NCI-H1436 (cell line): ENCODE data around the gene PTPRK.
"Not testable (repeated sequence)": the region's sequence is repeated elsewhere in the genome, so short reads cannot be mapped to it uniquely, and the experiment has no call there.

ENCODE experiments used
- DNase-seq: peaks from one replicate; lab custom pipeline; 2025; lab: John Stamatoyannopoulos, UW

The PTPRK gene

DNA sequence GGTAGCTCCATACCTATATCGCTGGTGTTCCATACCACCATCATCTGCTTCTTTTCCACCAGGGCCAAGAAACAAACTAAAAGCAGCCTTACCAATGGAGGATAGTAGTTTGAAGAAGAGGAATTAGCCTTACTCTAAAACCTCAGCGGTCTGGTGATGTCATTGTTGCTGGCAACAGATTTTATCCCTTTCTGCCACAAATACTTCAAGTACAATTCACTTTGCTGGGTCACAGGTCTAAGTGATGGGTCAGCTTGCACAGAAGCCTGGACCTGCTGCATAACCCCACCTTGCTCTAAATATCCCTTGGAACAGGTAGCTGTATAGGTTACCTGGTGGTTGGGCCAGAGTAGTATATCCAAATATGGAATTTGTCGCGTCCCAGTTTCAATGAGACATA, 566.3 kb downstream of the PTPRK start:
- no peak for DNase-seq

DNA sequence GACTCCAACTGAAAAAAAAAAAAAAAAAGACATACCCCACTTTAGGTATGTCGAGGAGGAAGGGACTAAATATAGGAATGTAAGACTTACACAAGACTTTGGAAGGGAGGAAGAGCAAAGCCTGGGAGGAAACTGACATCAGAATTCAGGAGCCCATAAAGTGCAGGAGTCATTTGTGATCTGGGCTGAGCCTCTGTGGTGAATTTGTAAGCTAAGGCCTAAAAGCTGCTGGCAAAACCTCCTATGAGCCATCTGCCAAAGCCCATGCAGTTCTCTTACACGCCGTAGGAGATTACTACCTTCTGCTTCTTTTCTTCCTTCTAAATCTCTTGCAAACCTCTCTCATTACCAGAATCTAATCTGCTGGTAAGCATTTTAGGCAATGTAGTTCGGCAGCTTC, 567.6 kb downstream of the PTPRK start:
- no peak for DNase-seq

GRCh38 chr6:127952176-127952575, 568.2 kb downstream of the PTPRK start:
- no peak for DNase-seq

DNA sequence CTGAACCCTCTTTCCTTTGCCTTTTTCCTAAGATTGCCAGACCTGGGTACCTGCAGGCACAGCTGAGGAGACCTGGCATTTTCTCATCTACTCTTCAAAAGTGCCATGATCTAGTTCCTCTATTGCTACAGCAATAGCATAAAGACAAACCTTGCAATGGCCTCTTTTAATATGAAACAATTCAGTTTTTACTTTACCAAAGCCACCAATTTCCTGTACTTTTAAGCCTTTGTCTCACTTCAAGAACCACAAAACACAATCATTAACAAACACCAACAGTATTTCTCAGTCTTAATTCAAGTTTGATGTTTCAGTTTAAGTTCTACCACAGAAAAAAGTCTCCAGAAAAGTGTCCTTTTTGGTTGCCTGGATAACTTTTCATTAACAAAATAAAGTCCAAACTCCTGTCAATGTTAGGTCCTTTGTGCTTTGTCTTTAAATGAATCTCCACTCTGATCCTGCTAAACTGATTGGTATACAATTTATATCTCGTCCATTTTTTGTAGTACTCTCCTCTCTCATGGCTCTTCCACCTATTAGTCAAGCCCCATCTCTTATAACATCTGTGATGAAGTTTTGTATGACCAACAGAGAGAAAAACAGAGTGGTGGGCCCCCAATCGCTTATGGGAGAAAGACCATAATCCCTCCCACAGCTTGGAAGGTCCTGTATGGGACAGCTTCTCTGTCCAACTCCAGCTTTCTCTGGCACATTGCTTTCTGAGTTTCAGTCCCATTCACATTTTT, 569.1 kb downstream of the PTPRK start:
- DNase-seq = no peak

- DNase-seq = no peak
Measured at GRCh38 chr6:127950566-127951145, 569.7 kb downstream of the PTPRK start.

GRCh38 chr6:127949251-127949650, 571.1 kb downstream of the PTPRK start:
- DNase-seq = no peak

GRCh38 chr6:127946388-127946787, 574.0 kb downstream of the PTPRK start:
- no peak for DNase-seq

- no peak for DNase-seq
Measured at GRCh38 chr6:127945434-127946097, 574.8 kb downstream of the PTPRK start.

GRCh38 chr6:127941228-127941627, 579.2 kb downstream of the PTPRK start:
- DNase-seq = no peak

- DNase-seq = no peak
Measured at GRCh38 chr6:127939442-127940066, 580.8 kb downstream of the PTPRK start.

DNA sequence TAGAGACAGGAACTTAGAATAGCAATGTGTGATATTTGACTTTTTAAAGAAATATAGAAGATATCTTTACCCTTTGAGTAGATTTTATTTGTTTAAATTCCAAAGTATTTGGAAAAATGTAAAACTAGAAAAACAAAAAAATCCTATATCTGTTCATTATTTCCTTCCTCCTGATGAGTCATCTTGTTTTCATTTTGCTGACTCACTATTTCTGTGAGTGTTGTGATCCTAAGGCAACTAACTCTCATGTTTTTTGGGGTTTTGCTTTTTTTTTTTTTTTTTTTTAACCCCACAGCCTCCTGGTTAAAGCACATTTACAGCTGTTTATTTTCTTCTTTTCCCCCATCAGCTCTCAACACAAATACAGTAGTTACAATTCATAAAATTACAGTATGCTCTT, 581.7 kb downstream of the PTPRK start:
- DNase-seq = no peak

DNA sequence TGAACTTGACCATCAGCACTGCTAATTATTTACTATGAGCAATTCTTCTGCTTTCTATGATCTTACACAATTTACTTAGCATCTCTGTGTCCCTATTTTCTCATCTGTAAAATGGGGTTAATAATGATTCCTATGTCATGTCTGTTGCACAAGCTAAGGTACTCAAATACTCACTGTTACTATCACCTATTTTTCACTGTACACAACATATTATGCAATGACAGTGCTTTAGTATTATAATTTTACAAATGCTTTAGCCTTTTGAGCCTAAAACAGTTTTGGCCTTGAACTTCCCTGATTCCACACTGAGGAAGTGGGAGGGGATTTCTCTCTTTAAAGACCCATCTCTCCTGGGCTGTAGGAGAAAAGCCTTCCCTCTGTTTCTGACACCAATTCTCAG, 582.7 kb downstream of the PTPRK start:
- no peak for DNase-seq

DNA sequence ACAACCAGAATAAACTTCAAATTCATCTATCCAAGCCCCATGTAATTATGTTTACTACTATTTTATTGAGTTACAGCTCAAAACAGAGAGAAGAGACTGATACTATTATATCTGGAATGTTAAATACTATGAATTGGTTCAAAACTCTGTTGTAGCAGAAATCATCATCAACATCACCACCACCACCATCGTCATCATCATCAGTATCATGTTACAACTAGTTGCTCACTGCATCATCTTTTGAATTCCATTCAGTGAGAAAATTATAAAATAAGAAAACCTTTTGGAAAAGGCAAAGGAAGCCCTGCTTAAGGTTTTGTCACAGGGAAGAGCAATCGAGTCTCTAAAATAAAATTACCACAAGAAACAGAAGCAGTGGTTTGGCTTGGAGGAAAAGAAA, 583.3 kb downstream of the PTPRK start:
- DNase-seq = no peak

DNA sequence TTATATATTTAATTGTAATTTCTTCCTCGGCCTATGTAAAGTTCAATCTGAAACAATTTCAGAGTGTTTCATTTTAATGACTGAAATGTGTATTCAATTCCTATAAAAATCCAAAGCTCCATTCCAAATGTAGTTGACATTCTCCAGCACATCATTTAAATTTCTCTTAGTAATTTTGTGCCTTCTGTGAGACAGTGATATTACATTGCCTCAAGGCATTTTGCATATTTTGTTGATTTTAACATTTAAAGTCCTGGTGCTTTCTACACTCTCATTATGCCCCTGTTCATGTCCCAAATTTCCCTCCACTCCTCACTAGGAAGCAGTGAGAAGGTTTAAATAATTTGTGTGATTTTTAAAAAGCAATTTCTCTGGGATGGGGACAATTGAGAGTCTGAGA, 585.4 kb downstream of the PTPRK start:
- DNase-seq = no peak

- no peak for DNase-seq
Measured at GRCh38 chr6:127933852-127934840, 586.3 kb downstream of the PTPRK start.

GRCh38 chr6:127933137-127933536, 587.3 kb downstream of the PTPRK start:
- DNase-seq = no peak

DNA sequence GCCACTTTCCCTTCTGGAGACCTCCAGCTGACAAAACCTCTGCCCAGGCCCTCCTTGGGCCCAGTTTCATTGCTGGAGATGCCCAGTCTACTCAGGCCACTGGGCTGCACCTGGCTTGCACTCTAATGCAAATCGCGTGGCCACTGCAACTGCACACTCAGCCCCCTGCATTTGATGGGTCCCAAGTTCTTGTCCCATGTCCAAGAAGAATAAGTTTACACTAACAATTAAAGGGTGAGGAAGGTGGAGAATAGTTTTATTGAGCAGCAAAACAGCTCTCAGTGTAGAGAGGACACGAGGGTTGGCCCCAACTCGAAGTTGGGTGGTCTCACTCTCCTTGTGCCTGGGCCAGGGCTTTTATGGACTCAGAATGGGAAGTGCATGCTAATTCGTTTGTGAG, 587.7 kb downstream of the PTPRK start:
- DNase-seq = no peak

GRCh38 chr6:127926441-127926840, 594.0 kb downstream of the PTPRK start:
- DNase-seq = not testable (repeated sequence)

GRCh38 chr6:127924440-127924839, 596.0 kb downstream of the PTPRK start:
- DNase-seq = no peak

- DNase-seq = no peak
Measured at GRCh38 chr6:127924031-127924430, 596.4 kb downstream of the PTPRK start.

DNA sequence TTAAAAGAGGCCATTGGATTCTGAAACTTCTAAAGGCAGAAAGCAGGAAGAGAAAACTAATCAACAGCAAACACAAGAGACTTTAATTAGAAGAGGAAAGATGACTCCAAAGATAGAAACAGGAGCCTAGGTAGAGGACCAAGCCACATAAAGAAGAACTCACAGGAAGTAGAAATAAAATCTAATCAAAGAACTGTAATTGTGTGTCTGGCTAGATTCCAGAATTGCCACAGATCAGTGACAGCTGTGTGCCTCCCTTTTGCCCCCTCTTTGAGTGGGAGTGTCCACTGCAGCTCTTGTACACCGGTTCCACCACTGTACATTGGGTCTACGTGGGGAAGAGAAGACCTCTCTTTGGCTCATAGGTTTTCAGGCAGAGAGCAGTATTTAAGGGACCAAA, 597.3 kb downstream of the PTPRK start:
- no peak for DNase-seq

DNA sequence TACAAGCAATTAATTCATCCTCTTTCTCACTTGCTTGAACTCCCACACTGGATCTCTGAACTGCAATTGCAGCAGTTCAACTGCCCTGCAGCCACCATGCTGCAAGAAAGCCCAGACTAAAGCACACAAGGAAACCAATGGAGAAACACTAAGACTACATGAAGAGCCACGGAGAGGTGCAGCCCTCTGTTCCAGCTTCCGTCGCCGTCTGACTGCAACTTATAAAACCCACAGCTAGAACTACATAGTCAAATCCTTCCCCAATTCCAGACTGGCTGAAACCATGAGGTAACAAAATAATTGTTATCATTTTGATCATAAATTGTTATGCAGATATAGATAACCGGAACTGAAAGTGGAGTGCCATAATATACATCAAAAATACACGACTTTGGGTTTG, 598.4 kb downstream of the PTPRK start:
- no peak for DNase-seq
